PC-9 (cell line): ENCODE results near the gene ABCA2. TPM values are rescaled to one million over a fixed set of nuclear protein-coding genes. Genes with fewer than 3 reads are reported as not detected.
A peak's percentile ranks its signal among the peaks of the same experiment; 100 is the strongest.
"Not testable (repeated sequence)": the region's sequence is repeated elsewhere in the genome, so short reads cannot be mapped to it uniquely, and the experiment has no call there.

Source experiments
- BruUV-seq: library from RNA; stranded (reverse); fragments of 400-500 nt; replicated peaks from 2 replicates; lab custom pipeline; 2021; lab: Mats Ljungman, UMichigan
- CTCF ChIA-PET: fragments of 300-600 bp; sonication (Branson Sonifier 250); formaldehyde crosslinking; loops from one replicate; lab custom pipeline; 2022; ENCODE audit warnings: antibody characterized with exemption; lab: Charles Lee
- POLR2A ChIA-PET: fragments of 300-600 bp; sonication (Branson Sonifier 250); formaldehyde crosslinking; loops from one replicate; lab custom pipeline; 2022; ENCODE audit warnings: antibody characterized with exemption; ENCODE audit not compliant: unreplicated experiment; lab: Charles Lee
- DNase-seq, 2 experiments: peaks; one replicate each; pipeline versions ENCODE4 v3.0.0 to v3.0.0-alpha.2; 2015 to 2022; ENCODE audit warnings: mixed read lengths in 1 of 2
- H2AFZ ChIP-seq: fragments of 200-600 bp; sonication (generic); 2 replicates; pipeline ENCODE4 v1.8.1; 2017; ENCODE audit warnings: antibody characterized with exemption
- H3F3A ChIP-seq: fragments of 200-600 bp; sonication (generic); 2 replicates; pipeline ENCODE4 v1.8.1; 2017; ENCODE audit warnings: antibody characterized with exemption, mild to moderate bottlenecking, low read depth; ENCODE audit not compliant: insufficient read depth
- H3K27ac ChIP-seq: fragments of 200-600 bp; sonication (generic); 2 replicates; pipeline ENCODE4 v1.6.1; 2016; ENCODE audit warnings: mixed run types
- H3K27me3 ChIP-seq: fragments of 200-600 bp; sonication (generic); 2 replicates; pipeline ENCODE4 v1.6.1; 2016; ENCODE audit warnings: low read depth, mixed run types; ENCODE audit not compliant: insufficient read depth
- H3K36me3 ChIP-seq: fragments of 200-600 bp; sonication (generic); 2 replicates; pipeline ENCODE4 v1.6.1; 2016; ENCODE audit warnings: low read depth, mixed run types
- H3K4me1 ChIP-seq: fragments of 200-600 bp; sonication (generic); replicated peaks from 2 replicates; pipeline ENCODE4 v1.6.1; 2016; ENCODE audit warnings: mixed run types; ENCODE audit not compliant: insufficient read depth
- H3K4me2 ChIP-seq: fragments of 200-600 bp; sonication (generic); 2 replicates; pipeline ENCODE4 v1.6.1; 2017; ENCODE audit warnings: mixed run types
- H3K4me3 ChIP-seq: fragments of 200-600 bp; sonication (generic); 2 replicates; pipeline ENCODE4 v1.6.1; 2016; ENCODE audit warnings: mixed run types
- H3K79me2 ChIP-seq: fragments of 200-600 bp; sonication (generic); 2 replicates; pipeline ENCODE4 v1.6.1; 2017; ENCODE audit warnings: low read depth, mixed run types
- H3K9me2 ChIP-seq: fragments of 200-600 bp; sonication (generic); 2 replicates; pipeline ENCODE4 v1.8.1; 2017; ENCODE audit warnings: mild to moderate bottlenecking; ENCODE audit not compliant: insufficient read depth
- H3K9me3 ChIP-seq: fragments of 200-600 bp; sonication (generic); 2 replicates; pipeline ENCODE4 v1.8.1; 2016; ENCODE audit warnings: low read depth; ENCODE audit not compliant: insufficient read depth
- H4K20me1 ChIP-seq: fragments of 200-600 bp; sonication (generic); 2 replicates; pipeline ENCODE4 v1.8.1; 2017; ENCODE audit not compliant: insufficient read depth
- EZH2 ChIP-seq: fragments of 200-600 bp; sonication (generic); IDR thresholded peaks from 2 replicates; pipeline ENCODE4 v1.8.0; 2017; ENCODE audit warnings: antibody characterized with exemption, low read depth
- intact Hi-C: fragments of 100-400 bp; cut with micrococcal nuclease; formaldehyde crosslinking; loops from one replicate; pipeline ENCODE4 v1.10.0; 2022; ENCODE audit not compliant: unreplicated experiment
- total RNA-seq: library from RNA; stranded (reverse); gene quantifications from 2 replicates; pipeline ENCODE4 v1.2.3, GENCODE V29; 2021
- TF ChIP-seq, protein P1 (sequence below): fragments of 200-600 bp; sonication (generic); conservative IDR thresholded peaks from 2 replicates; pipeline ENCODE4 v1.6.1; 2017; ENCODE audit warnings: mixed run types, antibody characterized with exemption, mild to moderate bottlenecking, moderate library complexity

Gene ABCA2
- total RNA-seq, 1 experiment from 2014 or later, result 79.2 TPM

DNA sequence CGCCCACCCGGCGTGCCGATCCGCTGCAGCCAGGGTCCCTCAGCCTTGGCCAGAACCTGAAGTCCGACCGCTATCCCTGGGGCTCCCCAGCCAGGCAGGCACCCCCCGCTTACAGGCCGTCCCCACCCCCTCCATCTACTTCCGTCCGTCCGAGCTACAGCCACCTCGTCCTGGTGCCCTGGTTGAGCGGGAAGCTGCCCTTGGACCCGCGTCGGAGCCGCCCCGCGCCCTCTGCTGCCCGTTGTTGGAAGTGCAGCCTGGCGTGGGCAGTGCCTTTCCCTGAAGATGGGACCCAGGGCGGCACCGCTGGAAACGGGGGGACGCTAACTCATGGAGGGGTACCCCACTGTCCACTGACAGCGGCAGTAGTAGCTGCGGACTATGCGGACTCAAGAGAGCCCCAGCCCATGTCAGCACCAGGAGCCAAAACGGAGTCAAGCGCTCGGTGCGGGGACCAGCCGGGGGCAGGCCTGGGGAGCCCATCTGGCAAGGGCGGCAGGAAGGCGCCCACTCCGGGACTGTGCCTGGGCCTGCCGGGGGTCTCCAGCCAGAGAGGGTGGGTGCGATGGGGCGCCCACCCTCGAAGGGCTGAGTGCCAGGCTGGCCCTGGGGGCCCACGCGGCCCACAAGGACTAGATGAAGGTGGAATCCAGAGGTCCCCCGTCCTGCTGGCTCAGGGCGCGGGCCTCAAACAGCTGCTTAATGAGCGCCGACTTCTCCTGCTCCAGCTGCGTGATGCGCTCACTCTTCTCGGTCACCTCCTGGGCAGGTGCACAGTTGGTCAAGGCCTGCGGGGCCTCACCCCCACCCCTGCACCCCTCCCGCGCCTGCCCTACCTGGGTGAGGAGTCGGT, 36.2 kb upstream of the ABCA2 start:
- CTCF ChIA-PET, result interaction anchor here (0.9 to 1.2 kb wide), 2 partner anchors 18 to 35 kb away, joined by 3 to 17 read pairs; partner anchors contain the start of gene NPDC1
- Histone ChIP-seq H3K9me2 (no peaks in the 10 kb centered on the region), H2AFZ (no peak overlapping the region), H3K27me3 (no peaks in the 10 kb centered on the region), H3K36me3 (no peaks in the 10 kb centered on the region), H3K4me1 (peaks cover 14% of the 10 kb centered on the region), H3F3A (peaks cover 9% of the 10 kb centered on the region), H3K79me2 (peaks cover 14% of the 10 kb centered on the region; the same call in 1 of the 2 replicates), H4K20me1 (peaks cover 8% of the 10 kb centered on the region; the same call in 1 of the 2 replicates), H3K9me3 (no peaks in the 10 kb centered on the region), H3K4me3 (no peak overlapping the region), H3K4me2 (no peak overlapping the region), H3K27ac (no peak overlapping the region)
- intact Hi-C loops, result no loop called here
- no TSS peak for BruUV-seq
- POLR2A ChIA-PET, result interaction anchor here (0.6 kb wide), 1 partner anchor 96 kb away, joined by 3 read pairs; no protein-coding TSS in a partner anchor
- TF ChIP-seq, protein P1, sequence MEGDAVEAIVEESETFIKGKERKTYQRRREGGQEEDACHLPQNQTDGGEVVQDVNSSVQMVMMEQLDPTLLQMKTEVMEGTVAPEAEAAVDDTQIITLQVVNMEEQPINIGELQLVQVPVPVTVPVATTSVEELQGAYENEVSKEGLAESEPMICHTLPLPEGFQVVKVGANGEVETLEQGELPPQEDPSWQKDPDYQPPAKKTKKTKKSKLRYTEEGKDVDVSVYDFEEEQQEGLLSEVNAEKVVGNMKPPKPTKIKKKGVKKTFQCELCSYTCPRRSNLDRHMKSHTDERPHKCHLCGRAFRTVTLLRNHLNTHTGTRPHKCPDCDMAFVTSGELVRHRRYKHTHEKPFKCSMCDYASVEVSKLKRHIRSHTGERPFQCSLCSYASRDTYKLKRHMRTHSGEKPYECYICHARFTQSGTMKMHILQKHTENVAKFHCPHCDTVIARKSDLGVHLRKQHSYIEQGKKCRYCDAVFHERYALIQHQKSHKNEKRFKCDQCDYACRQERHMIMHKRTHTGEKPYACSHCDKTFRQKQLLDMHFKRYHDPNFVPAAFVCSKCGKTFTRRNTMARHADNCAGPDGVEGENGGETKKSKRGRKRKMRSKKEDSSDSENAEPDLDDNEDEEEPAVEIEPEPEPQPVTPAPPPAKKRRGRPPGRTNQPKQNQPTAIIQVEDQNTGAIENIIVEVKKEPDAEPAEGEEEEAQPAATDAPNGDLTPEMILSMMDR, result peak; percentile 98
- TF ChIP-seq EZH2, result no peak
- DNase-seq, result peak in 1 of 2 experiments; percentile 62

DNA sequence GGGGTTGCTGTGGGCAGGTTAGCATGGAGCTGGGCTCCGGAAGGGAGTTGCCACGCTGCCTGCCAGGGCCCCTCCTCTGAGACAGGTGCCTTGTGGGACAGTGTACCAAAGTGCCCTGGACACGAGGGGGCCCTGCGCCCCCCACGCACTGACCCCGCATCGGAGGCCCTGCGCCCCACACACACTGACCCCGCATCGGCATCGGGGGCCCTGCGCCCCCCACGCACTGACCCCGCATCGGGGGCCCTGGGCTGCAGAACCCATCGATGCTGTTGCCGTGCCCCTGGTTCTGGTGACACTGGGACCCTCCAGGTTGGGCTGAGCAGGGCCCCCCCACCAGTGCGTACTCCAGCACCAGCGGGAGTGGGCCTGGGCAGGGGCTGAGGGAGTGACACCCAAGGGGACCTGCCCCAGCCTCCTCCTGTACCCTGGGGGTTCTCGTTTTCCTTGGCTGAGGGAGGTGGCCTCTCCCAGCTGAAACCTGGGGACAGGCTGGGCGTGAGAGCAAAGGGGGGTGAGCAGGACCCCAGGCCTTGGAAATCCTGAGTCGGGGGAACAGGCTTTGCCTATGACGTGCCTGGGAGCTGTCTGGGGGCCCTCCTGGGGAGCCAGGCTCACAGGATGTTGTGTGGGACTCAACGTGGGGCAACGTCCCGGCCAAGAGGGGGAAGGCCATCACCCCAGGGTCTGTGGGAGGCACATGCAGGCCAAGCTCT, 35.4 kb upstream of the ABCA2 start:
- no peaks in the 10 kb centered on the region for H3K27me3 ChIP-seq
- BruUV-seq, result no TSS peak
- intact Hi-C loops, result no loop called here
- no peak overlapping the region for H3K4me2 ChIP-seq
- POLR2A ChIA-PET, result no interaction called here
- peaks cover 6% of the 10 kb centered on the region; the same call in 1 of the 2 replicates for H3K79me2 ChIP-seq
- H3F3A ChIP-seq, result peaks cover 9% of the 10 kb centered on the region
- TF ChIP-seq EZH2, result no peak
- TF ChIP-seq, protein P1, result no peak
- no peaks in the 10 kb centered on the region for H3K9me3 ChIP-seq
- H3K4me1 ChIP-seq, result peaks cover 6% of the 10 kb centered on the region; the same call in 1 of the 2 replicates
- H3K36me3 ChIP-seq, result no peaks in the 10 kb centered on the region
- CTCF ChIA-PET, result interaction anchor here (0.9 to 1.2 kb wide), 2 partner anchors 17 to 34 kb away, joined by 3 to 17 read pairs; partner anchors contain the start of gene NPDC1
- no peak for DNase-seq
- H3K4me3 ChIP-seq, result no peak overlapping the region
- H4K20me1 ChIP-seq, result peaks cover 3% of the 10 kb centered on the region; the same call in 1 of the 2 replicates
- no peak overlapping the region for H2AFZ ChIP-seq
- H3K27ac ChIP-seq, result no peak overlapping the region
- no peaks in the 10 kb centered on the region for H3K9me2 ChIP-seq

DNA sequence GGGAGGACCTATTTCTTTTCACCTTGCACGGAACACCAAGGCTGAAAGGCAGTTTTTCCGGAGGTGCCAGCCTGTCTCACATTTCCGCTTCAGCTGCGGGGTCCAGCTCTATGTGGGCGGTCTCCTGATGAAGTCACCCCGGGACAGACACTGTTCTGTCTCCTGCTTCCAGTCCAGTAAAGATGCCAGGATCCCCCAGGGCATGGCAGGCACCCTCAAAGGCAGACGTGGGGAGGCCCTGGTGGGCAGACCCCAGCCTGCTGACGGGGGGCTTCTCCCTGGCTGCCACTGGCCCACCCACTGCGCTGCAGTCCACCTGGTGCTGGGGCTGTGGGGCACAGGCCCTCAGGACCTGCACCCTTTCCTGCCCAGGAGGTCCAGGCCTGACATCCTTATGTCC, 34.8 kb upstream of the ABCA2 start:
- H3F3A ChIP-seq, H2AFZ ChIP-seq, H3K27me3 ChIP-seq, H3K9me2 ChIP-seq, DNase-seq, intact Hi-C loops, H3K79me2 ChIP-seq, BruUV-seq, H3K27ac ChIP-seq, H3K4me3 ChIP-seq, H3K9me3 ChIP-seq, H4K20me1 ChIP-seq, H3K4me1 ChIP-seq, H3K36me3 ChIP-seq, POLR2A ChIA-PET, H3K4me2 ChIP-seq, CTCF ChIA-PET: not testable (repeated sequence)
